ENCODE data around the gene MYO16. TPM values are rescaled to one million over a fixed set of nuclear protein-coding genes. Genes with fewer than 3 reads are reported as not detected.

The MYO16 gene
- polyA plus RNA-seq, 1 donor from 2014 or later: 2.5 TPM

DNA sequence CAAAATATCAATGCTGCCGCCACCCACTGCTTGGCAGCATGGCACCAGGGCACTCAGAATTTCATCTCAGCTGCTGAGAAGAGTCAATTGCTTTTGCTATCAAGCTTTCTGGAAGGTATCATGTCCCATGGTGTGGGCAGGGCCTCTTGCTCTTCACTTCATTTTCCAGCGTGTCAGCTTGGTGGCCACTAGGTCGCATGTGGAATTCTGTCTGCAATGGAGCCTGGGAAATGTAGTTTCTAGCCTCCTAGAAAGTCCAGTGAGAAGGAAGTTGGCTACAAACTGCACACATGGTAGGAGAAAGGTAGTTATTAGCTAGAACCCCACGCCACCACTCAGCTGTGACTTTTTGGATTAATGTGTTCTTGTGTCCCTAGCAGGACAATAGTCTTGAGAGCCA lies 105.3 kb downstream of the MYO16 start:
- Histone ChIP-seq H3K4me2 (ENCODE audit: low read length) (no peak overlapping the region), H2AFZ (ENCODE audit: low read depth, low read length) (no peak overlapping the region), H3F3A (ENCODE audit: insufficient read depth, low read length, poor library complexity, severe bottlenecking) (no peaks in the 10 kb centered on the region), H3K36me3 (ENCODE audit: insufficient read depth, low read length) (no peaks in the 10 kb centered on the region), H3K27ac (ENCODE audit: low read length) (no peak overlapping the region), H3K9me3 (ENCODE audit: low read length) (no peaks in the 10 kb centered on the region), H3K9ac (ENCODE audit: low read length) (no peak overlapping the region), H3K79me2 (replicated peaks; ENCODE audit: insufficient read depth, low read length) (no peaks in the 10 kb centered on the region), H3K9me2 (ENCODE audit: insufficient read depth, low read length) (no peaks in the 10 kb centered on the region), H4K20me1 (ENCODE audit: insufficient read depth) (no peaks in the 10 kb centered on the region), H3K27me3 (ENCODE audit: insufficient read depth, low read depth, low read length) (no peaks in the 10 kb centered on the region), H3K4me3 (ENCODE audit: low read length) (no peak overlapping the region)
- TF ChIP-seq EP300 (conservative IDR thresholded peaks at IDR 0.05; ENCODE audit: poor library complexity, severe bottlenecking) (no peak), RAD21 (conservative IDR thresholded peaks at IDR 0.05) (no peak), POLR2AphosphoS5 (IDR thresholded peaks at IDR 0.05) (no peak), TAF1 (IDR thresholded peaks at IDR 0.05; ENCODE audit: low read depth) (no peak), EZH2 (IDR thresholded peaks at IDR 0.05; ENCODE audit: borderline replicate concordance, insufficient read depth, low read length, poor library complexity, severe bottlenecking) (no peak), SMC3 (conservative IDR thresholded peaks at IDR 0.05; ENCODE audit: poor library complexity) (no peak), MXI1 (conservative IDR thresholded peaks at IDR 0.05; ENCODE audit: poor library complexity, severe bottlenecking) (no peak)
- TF ChIP-seq, protein P1, sequence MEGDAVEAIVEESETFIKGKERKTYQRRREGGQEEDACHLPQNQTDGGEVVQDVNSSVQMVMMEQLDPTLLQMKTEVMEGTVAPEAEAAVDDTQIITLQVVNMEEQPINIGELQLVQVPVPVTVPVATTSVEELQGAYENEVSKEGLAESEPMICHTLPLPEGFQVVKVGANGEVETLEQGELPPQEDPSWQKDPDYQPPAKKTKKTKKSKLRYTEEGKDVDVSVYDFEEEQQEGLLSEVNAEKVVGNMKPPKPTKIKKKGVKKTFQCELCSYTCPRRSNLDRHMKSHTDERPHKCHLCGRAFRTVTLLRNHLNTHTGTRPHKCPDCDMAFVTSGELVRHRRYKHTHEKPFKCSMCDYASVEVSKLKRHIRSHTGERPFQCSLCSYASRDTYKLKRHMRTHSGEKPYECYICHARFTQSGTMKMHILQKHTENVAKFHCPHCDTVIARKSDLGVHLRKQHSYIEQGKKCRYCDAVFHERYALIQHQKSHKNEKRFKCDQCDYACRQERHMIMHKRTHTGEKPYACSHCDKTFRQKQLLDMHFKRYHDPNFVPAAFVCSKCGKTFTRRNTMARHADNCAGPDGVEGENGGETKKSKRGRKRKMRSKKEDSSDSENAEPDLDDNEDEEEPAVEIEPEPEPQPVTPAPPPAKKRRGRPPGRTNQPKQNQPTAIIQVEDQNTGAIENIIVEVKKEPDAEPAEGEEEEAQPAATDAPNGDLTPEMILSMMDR (IDR thresholded peaks at IDR 0.05; ENCODE audit: poor library complexity, severe bottlenecking): no peak
- TF ChIP-seq, protein P2, sequence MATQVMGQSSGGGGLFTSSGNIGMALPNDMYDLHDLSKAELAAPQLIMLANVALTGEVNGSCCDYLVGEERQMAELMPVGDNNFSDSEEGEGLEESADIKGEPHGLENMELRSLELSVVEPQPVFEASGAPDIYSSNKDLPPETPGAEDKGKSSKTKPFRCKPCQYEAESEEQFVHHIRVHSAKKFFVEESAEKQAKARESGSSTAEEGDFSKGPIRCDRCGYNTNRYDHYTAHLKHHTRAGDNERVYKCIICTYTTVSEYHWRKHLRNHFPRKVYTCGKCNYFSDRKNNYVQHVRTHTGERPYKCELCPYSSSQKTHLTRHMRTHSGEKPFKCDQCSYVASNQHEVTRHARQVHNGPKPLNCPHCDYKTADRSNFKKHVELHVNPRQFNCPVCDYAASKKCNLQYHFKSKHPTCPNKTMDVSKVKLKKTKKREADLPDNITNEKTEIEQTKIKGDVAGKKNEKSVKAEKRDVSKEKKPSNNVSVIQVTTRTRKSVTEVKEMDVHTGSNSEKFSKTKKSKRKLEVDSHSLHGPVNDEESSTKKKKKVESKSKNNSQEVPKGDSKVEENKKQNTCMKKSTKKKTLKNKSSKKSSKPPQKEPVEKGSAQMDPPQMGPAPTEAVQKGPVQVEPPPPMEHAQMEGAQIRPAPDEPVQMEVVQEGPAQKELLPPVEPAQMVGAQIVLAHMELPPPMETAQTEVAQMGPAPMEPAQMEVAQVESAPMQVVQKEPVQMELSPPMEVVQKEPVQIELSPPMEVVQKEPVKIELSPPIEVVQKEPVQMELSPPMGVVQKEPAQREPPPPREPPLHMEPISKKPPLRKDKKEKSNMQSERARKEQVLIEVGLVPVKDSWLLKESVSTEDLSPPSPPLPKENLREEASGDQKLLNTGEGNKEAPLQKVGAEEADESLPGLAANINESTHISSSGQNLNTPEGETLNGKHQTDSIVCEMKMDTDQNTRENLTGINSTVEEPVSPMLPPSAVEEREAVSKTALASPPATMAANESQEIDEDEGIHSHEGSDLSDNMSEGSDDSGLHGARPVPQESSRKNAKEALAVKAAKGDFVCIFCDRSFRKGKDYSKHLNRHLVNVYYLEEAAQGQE (IDR thresholded peaks at IDR 0.05; ENCODE audit: borderline replicate concordance): no peak

DNA sequence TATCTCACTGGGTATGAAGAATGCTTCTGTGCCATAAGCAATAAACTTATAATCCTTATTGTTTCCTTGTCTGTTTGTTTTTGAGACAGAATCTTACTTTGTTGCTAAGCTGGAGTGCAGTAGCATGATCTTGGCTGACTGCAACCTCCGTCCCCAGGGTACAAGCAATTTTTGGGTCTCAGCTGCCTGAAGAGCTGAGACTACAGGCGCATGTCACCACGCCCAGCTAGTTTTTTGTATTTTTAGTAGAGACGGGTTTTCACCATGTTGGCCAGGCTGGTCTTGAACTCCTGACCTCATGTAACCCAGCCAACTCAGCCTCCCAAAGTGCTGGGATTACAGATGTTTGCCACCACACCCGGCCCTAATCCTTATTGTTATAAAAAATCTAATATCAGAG lies 112.5 kb downstream of the MYO16 start:
- H3K9me2 ChIP-seq (ENCODE audit: insufficient read depth, low read length): no peaks in the 10 kb centered on the region
- no peaks in the 10 kb centered on the region for H3K36me3 ChIP-seq (ENCODE audit: insufficient read depth, low read length)

More for the DNA sequence above, 112.5 kb downstream of the MYO16 start:
- no peaks in the 10 kb centered on the region for H3K9me3 ChIP-seq (ENCODE audit: low read length)
- no peak overlapping the region for H3K9ac ChIP-seq (ENCODE audit: low read length)
- H3K27me3 ChIP-seq (ENCODE audit: insufficient read depth, low read depth, low read length): no peaks in the 10 kb centered on the region
- H3K4me3 ChIP-seq (ENCODE audit: low read length): no peak overlapping the region
- H3K27ac ChIP-seq (ENCODE audit: low read length): no peak overlapping the region
- H3K4me2 ChIP-seq (ENCODE audit: low read length): no peak overlapping the region
- H3K79me2 ChIP-seq (replicated peaks; ENCODE audit: insufficient read depth, low read length): no peaks in the 10 kb centered on the region
- H3F3A ChIP-seq (ENCODE audit: insufficient read depth, low read length, poor library complexity, severe bottlenecking): no peaks in the 10 kb centered on the region
- H2AFZ ChIP-seq (ENCODE audit: low read depth, low read length): no peak overlapping the region
- TF ChIP-seq RAD21 (conservative IDR thresholded peaks at IDR 0.05) (no peak), SMC3 (conservative IDR thresholded peaks at IDR 0.05; ENCODE audit: poor library complexity) (no peak), EP300 (conservative IDR thresholded peaks at IDR 0.05; ENCODE audit: poor library complexity, severe bottlenecking) (no peak), TAF1 (IDR thresholded peaks at IDR 0.05; ENCODE audit: low read depth) (no peak), EZH2 (IDR thresholded peaks at IDR 0.05; ENCODE audit: borderline replicate concordance, insufficient read depth, low read length, poor library complexity, severe bottlenecking) (no peak), MXI1 (conservative IDR thresholded peaks at IDR 0.05; ENCODE audit: poor library complexity, severe bottlenecking) (no peak), POLR2AphosphoS5 (IDR thresholded peaks at IDR 0.05) (no peak)
- TF ChIP-seq, protein P2 (IDR thresholded peaks at IDR 0.05; ENCODE audit: borderline replicate concordance): no peak
- TF ChIP-seq, protein P1 (IDR thresholded peaks at IDR 0.05; ENCODE audit: poor library complexity, severe bottlenecking): no peak
- no peaks in the 10 kb centered on the region for H4K20me1 ChIP-seq (ENCODE audit: insufficient read depth)

All from neural cell (in vitro differentiated cells).